WERI-Rb-1 (cell line): ENCODE measurements around the gene IFNK.

ENCODE experiments used
- DNase-seq: peaks from one replicate; pipeline ENCODE4 v3.0.0-alpha.2; 2020
- H3K27ac ChIP-seq: fragments of 250-450 bp; sonication (Bioruptor Pico); 2 replicates; pipeline ENCODE4 v1.5.1; 2020; ENCODE audit warnings: mild to moderate bottlenecking, moderate library complexity
- H3K27me3 ChIP-seq: fragments of 250-450 bp; sonication (Bioruptor Pico); 2 replicates; pipeline ENCODE4 v1.5.1; 2021; ENCODE audit warnings: mild to moderate bottlenecking, low read depth, moderate library complexity; ENCODE audit not compliant: insufficient read depth, severe bottlenecking
- H3K36me3 ChIP-seq: fragments of 250-450 bp; sonication (Bioruptor Pico); 2 replicates; pipeline ENCODE4 v1.5.1; 2020; ENCODE audit warnings: mild to moderate bottlenecking, moderate library complexity
- H3K4me3 ChIP-seq: 2 replicates; pipeline ENCODE4 v1.5.1; 2011; ENCODE audit warnings: low read depth, mild to moderate bottlenecking, control low read depth, low read length
- H3K9me3 ChIP-seq: fragments of 250-450 bp; sonication (Bioruptor Pico); 2 replicates; pipeline ENCODE4 v1.5.1; 2021; ENCODE audit warnings: mild to moderate bottlenecking, moderate library complexity; ENCODE audit not compliant: severe bottlenecking
- TF ChIP-seq, protein P1 (sequence below): IDR thresholded peaks from 2 replicates; pipeline ENCODE4 v1.5.1; 2011; ENCODE audit warnings: low read depth, mild to moderate bottlenecking, control low read depth, inconsistent platforms, low read length

Gene IFNK

GRCh38 chr9:27489087-27489876, 34.8 kb upstream of the IFNK start:
- H3K4me3 ChIP-seq: no peak overlapping the region
- H3K27me3 ChIP-seq: no peaks in the 10 kb centered on the region
- TF ChIP-seq, protein P1, sequence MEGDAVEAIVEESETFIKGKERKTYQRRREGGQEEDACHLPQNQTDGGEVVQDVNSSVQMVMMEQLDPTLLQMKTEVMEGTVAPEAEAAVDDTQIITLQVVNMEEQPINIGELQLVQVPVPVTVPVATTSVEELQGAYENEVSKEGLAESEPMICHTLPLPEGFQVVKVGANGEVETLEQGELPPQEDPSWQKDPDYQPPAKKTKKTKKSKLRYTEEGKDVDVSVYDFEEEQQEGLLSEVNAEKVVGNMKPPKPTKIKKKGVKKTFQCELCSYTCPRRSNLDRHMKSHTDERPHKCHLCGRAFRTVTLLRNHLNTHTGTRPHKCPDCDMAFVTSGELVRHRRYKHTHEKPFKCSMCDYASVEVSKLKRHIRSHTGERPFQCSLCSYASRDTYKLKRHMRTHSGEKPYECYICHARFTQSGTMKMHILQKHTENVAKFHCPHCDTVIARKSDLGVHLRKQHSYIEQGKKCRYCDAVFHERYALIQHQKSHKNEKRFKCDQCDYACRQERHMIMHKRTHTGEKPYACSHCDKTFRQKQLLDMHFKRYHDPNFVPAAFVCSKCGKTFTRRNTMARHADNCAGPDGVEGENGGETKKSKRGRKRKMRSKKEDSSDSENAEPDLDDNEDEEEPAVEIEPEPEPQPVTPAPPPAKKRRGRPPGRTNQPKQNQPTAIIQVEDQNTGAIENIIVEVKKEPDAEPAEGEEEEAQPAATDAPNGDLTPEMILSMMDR: no peak
- no peaks in the 10 kb centered on the region for H3K36me3 ChIP-seq
- no peaks in the 10 kb centered on the region for H3K9me3 ChIP-seq
- H3K27ac ChIP-seq: no peak overlapping the region
- peak; percentile 9 for DNase-seq

DNA sequence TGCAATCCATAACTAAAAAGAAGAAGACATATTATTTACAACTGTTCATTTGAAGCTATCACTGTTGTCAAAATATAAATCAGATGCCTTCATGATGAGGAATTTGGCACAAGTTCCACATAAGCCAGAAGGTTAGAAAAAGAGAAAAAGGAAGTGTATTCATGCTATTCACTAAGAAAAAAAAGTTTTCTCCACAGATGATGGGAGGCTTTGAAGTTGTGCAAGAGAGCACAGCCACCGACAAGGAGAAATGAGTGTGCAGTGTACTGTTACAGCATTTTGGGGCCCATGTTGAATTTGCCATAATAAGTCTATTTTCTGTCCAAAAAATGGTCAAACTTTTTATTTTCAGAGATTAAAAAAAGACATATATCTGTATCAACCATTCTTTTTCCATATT, 32.9 kb upstream of the IFNK start:
- no peaks in the 10 kb centered on the region for H3K36me3 ChIP-seq
- TF ChIP-seq, protein P1: no peak
- H3K27me3 ChIP-seq: no peaks in the 10 kb centered on the region
- no peak overlapping the region for H3K27ac ChIP-seq
- DNase-seq: no peak
- H3K9me3 ChIP-seq: no peaks in the 10 kb centered on the region
- H3K4me3 ChIP-seq: no peak overlapping the region

GRCh38 chr9:27495480-27496134, 28.5 kb upstream of the IFNK start:
- no peaks in the 10 kb centered on the region for H3K9me3 ChIP-seq
- no peak for DNase-seq
- TF ChIP-seq, protein P1: no peak
- H3K27me3 ChIP-seq: no peaks in the 10 kb centered on the region
- no peak overlapping the region for H3K4me3 ChIP-seq
- no peak overlapping the region for H3K27ac ChIP-seq
- no peaks in the 10 kb centered on the region for H3K36me3 ChIP-seq

- no peak overlapping the region for H3K4me3 ChIP-seq
- DNase-seq: no peak
- H3K27me3 ChIP-seq: no peaks in the 10 kb centered on the region
- H3K27ac ChIP-seq: no peak overlapping the region
- H3K36me3 ChIP-seq: no peaks in the 10 kb centered on the region
- no peaks in the 10 kb centered on the region for H3K9me3 ChIP-seq
- TF ChIP-seq, protein P1: no peak
Measured at GRCh38 chr9:27496135-27496504, 28.0 kb upstream of the IFNK start.

GRCh38 chr9:27497883-27498417, 26.1 kb upstream of the IFNK start:
- Histone ChIP-seq H3K9me3 (no peaks in the 10 kb centered on the region), H3K4me3 (no peak overlapping the region), H3K27ac (no peak overlapping the region), H3K36me3 (no peaks in the 10 kb centered on the region), H3K27me3 (no peaks in the 10 kb centered on the region)
- TF ChIP-seq, protein P1: no peak
- no peak for DNase-seq
